ENCODE data around the gene DDIT4. TPM values are rescaled to one million over a fixed set of nuclear protein-coding genes. Genes with fewer than 3 reads are reported as not detected.

Gene DDIT4
- total RNA-seq, 1 experiment from 2014 or later = 20.7 TPM

DNA sequence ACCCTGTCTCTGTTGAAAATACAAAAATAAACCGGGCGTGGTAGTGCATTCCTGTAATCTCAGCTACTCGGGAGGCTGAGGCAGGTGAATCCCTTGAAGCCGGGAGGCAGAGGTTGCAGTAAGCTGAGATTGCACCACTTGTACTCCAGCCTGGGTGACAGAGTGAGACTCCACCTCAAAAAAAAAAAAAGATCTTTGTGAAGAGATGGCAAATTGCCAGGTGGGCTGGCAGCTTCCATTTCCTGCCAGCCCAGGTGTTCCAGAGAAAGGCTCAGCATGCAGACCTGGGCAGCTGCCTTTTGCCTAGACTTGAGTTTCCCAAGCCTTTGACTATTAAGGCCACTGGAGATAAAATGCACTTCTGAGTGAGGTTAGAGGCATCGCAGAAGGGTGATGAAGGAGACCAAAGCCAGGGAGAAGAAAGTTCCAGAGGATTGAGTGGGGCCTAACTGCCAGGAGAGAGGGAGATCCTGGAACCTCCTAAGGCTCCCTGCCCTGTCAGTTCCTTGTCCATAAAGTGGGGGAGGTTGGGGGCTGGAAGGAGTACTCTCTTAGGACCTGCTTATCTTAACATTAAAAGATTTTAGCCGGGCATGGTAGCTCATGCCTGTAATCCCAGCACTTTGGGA, 10.0 kb upstream of the DDIT4 start:
- TF ChIP-seq CTCF (conservative IDR thresholded peaks at IDR 0.05; ENCODE audit: low read depth, low read length) = no peak
- TF ChIP-seq EZH2 (IDR thresholded peaks at IDR 0.05; ENCODE audit: borderline replicate concordance, low read depth, low read length, poor library complexity, severe bottlenecking) = no peak
- H3K36me3 ChIP-seq (ENCODE audit: insufficient read depth, low read length, poor library complexity, severe bottlenecking) = no peaks in the 10 kb centered on the region
- BruUV-seq (replicated peaks) = no TSS peak
- peaks cover 35% of the 10 kb centered on the region for H3K4me1 ChIP-seq (ENCODE audit: insufficient read depth, low read length, poor library complexity, severe bottlenecking)
- CTCF ChIA-PET = no interaction called here
- POLR2A ChIA-PET (ENCODE audit: low non-redundant PET) = no interaction called here
- intact Hi-C loops (cut with micrococcal nuclease; ENCODE audit: unreplicated experiment) = no loop called here
- H3K9me3 ChIP-seq (ENCODE audit: low read depth, low read length, poor library complexity, severe bottlenecking) = no peaks in the 10 kb centered on the region
- no peak overlapping the region for H3K27ac ChIP-seq (ENCODE audit: low read depth, low read length, poor library complexity, severe bottlenecking)
- H3K4me3 ChIP-seq (ENCODE audit: low read depth, low read length, poor library complexity, severe bottlenecking) = no peak overlapping the region
- DNase-seq (ENCODE audit: low spot score) = no peak
- no peaks in the 10 kb centered on the region for H3K27me3 ChIP-seq (replicated peaks; ENCODE audit: insufficient read depth, low read depth, low read length, poor library complexity)

DNA sequence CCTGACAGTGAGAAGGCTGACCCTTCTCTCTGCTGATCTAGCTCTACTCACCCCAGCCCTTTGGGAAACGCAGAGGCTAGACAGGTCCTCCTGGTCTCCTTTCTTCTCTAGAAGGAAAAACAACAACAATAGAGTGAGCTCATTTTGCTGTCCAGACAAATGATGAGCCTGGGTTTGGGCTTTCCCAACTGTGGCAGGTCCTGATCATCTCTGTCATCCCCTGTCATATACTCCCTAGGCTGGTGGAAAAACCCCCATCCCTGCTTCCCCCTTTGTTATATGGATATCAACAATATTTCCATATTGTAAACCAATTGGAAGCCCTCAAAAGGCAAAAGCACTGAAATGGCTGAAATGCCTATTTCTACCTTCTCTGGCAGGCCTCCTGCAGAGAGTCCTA, 9.2 kb upstream of the DDIT4 start:
- H3K9me3 ChIP-seq (ENCODE audit: low read depth, low read length, poor library complexity, severe bottlenecking) = no peaks in the 10 kb centered on the region
- H3K36me3 ChIP-seq (ENCODE audit: insufficient read depth, low read length, poor library complexity, severe bottlenecking) = no peaks in the 10 kb centered on the region
- H3K4me3 ChIP-seq (ENCODE audit: low read depth, low read length, poor library complexity, severe bottlenecking) = no peak overlapping the region
- ChIA-PET POLR2A (ENCODE audit: low non-redundant PET) (interaction anchor here (0.6 kb wide), 1 partner anchor 25 kb away, joined by 3 read pairs; no protein-coding TSS in a partner anchor), CTCF (no interaction called here)
- DNase-seq (ENCODE audit: low spot score) = no peak
- BruUV-seq (replicated peaks) = no TSS peak
- TF ChIP-seq EZH2 (IDR thresholded peaks at IDR 0.05; ENCODE audit: borderline replicate concordance, low read depth, low read length, poor library complexity, severe bottlenecking) (no peak), CTCF (conservative IDR thresholded peaks at IDR 0.05; ENCODE audit: low read depth, low read length) (no peak)
- intact Hi-C loops (cut with micrococcal nuclease; ENCODE audit: unreplicated experiment) = no loop called here
- peaks cover 27% of the 10 kb centered on the region for H3K4me1 ChIP-seq (ENCODE audit: insufficient read depth, low read length, poor library complexity, severe bottlenecking)
- H3K27me3 ChIP-seq (replicated peaks; ENCODE audit: insufficient read depth, low read depth, low read length, poor library complexity) = no peaks in the 10 kb centered on the region
- H3K27ac ChIP-seq (ENCODE audit: low read depth, low read length, poor library complexity, severe bottlenecking) = peak overlapping the region; percentile 47

DNA sequence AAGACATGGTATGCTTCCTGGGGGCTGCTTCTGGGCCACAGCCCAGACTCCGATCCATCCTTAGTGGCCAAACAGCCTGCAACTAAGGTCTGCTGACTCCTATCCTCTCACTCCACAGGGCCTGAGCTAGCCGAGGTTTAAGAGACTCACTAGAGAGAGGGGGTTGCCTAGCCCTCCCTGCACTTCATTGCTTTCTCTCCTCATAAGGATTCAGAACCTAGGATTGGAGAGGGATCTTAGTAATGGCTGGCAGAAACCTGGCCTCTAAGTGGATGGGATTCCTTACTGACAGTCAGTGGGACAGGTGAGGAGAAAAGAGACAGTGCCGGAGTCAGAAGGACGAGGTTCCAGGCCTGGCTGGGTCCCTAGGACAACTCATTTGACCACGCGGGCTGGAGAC, 8.2 kb upstream of the DDIT4 start:
- CTCF ChIA-PET = no interaction called here
- H3K36me3 ChIP-seq (ENCODE audit: insufficient read depth, low read length, poor library complexity, severe bottlenecking) = no peaks in the 10 kb centered on the region
- no peak for TF ChIP-seq EZH2 (IDR thresholded peaks at IDR 0.05; ENCODE audit: borderline replicate concordance, low read depth, low read length, poor library complexity, severe bottlenecking)
- no peak for TF ChIP-seq CTCF (conservative IDR thresholded peaks at IDR 0.05; ENCODE audit: low read depth, low read length)
- BruUV-seq (replicated peaks) = no TSS peak
- no peak overlapping the region for H3K4me3 ChIP-seq (ENCODE audit: low read depth, low read length, poor library complexity, severe bottlenecking)
- POLR2A ChIA-PET (ENCODE audit: low non-redundant PET) = no interaction called here
- no peaks in the 10 kb centered on the region for H3K9me3 ChIP-seq (ENCODE audit: low read depth, low read length, poor library complexity, severe bottlenecking)
- DNase-seq (ENCODE audit: low spot score) = no peak
- H3K27me3 ChIP-seq (replicated peaks; ENCODE audit: insufficient read depth, low read depth, low read length, poor library complexity) = no peaks in the 10 kb centered on the region
- peaks cover 17% of the 10 kb centered on the region for H3K4me1 ChIP-seq (ENCODE audit: insufficient read depth, low read length, poor library complexity, severe bottlenecking)
- intact Hi-C loops (cut with micrococcal nuclease; ENCODE audit: unreplicated experiment) = no loop called here
- H3K27ac ChIP-seq (ENCODE audit: low read depth, low read length, poor library complexity, severe bottlenecking) = peak overlapping the region; percentile 18

All from A673 (cell line).